GM18909 (cell line): ENCODE results near the gene STIM1.
"Not testable (repeated sequence)": the region's sequence is repeated elsewhere in the genome, so short reads cannot be mapped to it uniquely, and the experiment has no call there.

ENCODE experiments used
- ATAC-seq: cut with Tn5 transposase; IDR thresholded peaks from one replicate; pipeline ENCODE4 v1.9.1; 2021; ENCODE audit warnings: mild to moderate bottlenecking; ENCODE audit not compliant: unreplicated experiment, poor library complexity

STIM1 gene

GRCh38 chr11:4127357-4127756, 271.9 kb downstream of the STIM1 start:
- ATAC-seq = no peak

GRCh38 chr11:4130219-4130618, 274.8 kb downstream of the STIM1 start:
- ATAC-seq = not testable (repeated sequence)

GRCh38 chr11:4134806-4135205, 279.3 kb downstream of the STIM1 start:
- no peak for ATAC-seq

- no peak for ATAC-seq
Observed at GRCh38 chr11:4138497-4138896, 283.0 kb downstream of the STIM1 start.

DNA sequence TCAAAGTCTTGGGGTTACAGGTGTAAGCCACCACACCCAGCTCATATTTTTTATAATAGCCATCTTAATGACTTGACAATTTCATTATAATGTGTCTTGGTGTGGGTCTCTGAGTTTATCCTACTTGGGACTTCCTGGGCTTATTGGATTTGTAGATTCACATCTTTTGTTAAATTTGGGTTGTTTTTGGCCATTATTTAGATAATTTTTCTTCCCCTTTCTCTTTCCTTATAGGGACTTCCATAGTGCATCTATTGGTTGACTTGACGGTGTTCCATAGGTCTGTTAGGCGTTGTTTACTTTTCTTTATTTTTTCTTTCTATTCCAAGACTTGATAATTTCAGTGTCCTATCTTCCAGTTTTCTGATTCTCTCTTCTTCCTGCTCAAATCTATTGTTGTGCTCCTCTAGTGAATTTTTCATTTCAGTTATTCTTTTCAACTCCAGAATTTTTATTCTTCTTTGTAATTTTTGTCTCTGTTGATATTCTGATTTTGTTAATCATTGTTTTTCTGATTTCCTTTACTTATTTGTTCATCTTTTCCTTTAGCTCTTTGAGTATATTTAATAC, 284.7 kb downstream of the STIM1 start:
- no peak for ATAC-seq
